Nephron progenitor cell (in vitro differentiated cells): ENCODE measurements around the gene MYO1H.
A peak's percentile ranks its signal among the peaks of the same experiment; 100 is the strongest.
"Not testable (repeated sequence)": the region's sequence is repeated elsewhere in the genome, so short reads cannot be mapped to it uniquely, and the experiment has no call there.

Experiments used
- DNase-seq: peaks from one replicate; pipeline ENCODE4 v3.0.0; 2021
- H3K27ac Mint-ChIP-seq: 2 replicates; pipeline ENCODE4 v1.8.0; 2021; ENCODE audit warnings: mild to moderate bottlenecking, moderate library complexity, mixed read lengths
- H3K27me3 Mint-ChIP-seq: 2 replicates; pipeline ENCODE4 v1.8.0; 2021; ENCODE audit warnings: mild to moderate bottlenecking, low read depth, mixed read lengths; ENCODE audit not compliant: poor library complexity
- H3K36me3 Mint-ChIP-seq: 2 replicates; pipeline ENCODE4 v1.8.0; 2021; ENCODE audit warnings: low read depth, mixed read lengths
- H3K4me1 Mint-ChIP-seq: 2 replicates; pipeline ENCODE4 v1.8.0; 2021; ENCODE audit warnings: mixed read lengths
- H3K4me3 Mint-ChIP-seq: 2 replicates; pipeline ENCODE4 v1.8.0; 2021; ENCODE audit warnings: mild to moderate bottlenecking, moderate library complexity, mixed read lengths
- H3K9me3 Mint-ChIP-seq: 2 replicates; pipeline ENCODE4 v1.8.0; 2021; ENCODE audit warnings: mild to moderate bottlenecking, moderate library complexity, mixed read lengths
- TF ChIP-seq, protein P1 (sequence below): fragments of 200-600 bp; sonication (generic); IDR thresholded peaks from 2 replicates; pipeline ENCODE4 v1.5.0; 2021; ENCODE audit warnings: antibody characterized with exemption

MYO1H gene

DNA sequence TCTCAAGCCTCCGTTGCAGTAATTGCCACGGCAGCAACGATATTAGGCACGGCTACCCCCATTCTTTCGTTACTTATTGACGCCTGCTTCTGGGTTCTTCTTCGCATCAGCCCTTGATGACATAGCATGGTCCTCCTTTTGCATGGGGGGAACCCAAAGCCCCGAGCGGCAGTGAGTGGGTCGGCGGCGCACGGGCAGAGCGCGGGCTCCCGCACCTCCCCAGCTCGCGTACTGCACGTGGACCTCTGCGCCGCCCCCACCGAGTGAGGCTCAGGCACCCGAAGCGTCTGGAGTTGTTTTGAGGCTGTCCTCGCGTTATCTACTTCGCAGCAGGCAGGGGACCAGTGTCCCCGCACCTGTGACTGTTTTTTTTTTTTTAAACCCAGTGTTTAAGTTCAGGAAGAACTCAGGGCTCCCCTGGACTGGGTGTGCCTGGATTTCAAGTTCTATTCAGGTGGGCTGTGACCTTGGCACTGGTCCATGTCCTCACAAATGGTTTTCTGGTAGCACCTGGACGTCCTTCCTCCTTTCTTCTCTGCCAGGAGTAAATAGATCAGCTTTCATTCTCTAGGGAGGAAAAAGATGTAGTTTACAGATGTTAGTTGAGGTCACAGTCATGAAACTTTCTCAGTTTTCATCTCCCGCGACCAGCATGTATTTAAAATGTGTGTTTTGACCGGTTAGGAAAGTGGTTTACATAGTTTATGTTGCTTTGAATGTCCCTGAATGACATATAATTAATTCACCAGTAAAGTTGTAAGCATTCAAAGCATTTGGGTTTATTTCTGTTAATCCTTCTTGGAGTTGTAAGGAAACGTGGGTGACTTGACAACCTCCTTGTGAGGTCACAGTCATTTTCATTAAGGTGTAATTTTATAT, 37.2 kb upstream of the MYO1H start:
- Mint-ChIP-seq H3K9me3 (no peaks in the 10 kb centered on the region), H3K27ac (no peak overlapping the region), H3K4me1 (peaks cover 18% of the 10 kb centered on the region), H3K27me3 (peaks cover 97% of the 10 kb centered on the region), H3K4me3 (peak overlapping the region; percentile 80), H3K36me3 (no peaks in the 10 kb centered on the region)
- TF ChIP-seq, protein P1, sequence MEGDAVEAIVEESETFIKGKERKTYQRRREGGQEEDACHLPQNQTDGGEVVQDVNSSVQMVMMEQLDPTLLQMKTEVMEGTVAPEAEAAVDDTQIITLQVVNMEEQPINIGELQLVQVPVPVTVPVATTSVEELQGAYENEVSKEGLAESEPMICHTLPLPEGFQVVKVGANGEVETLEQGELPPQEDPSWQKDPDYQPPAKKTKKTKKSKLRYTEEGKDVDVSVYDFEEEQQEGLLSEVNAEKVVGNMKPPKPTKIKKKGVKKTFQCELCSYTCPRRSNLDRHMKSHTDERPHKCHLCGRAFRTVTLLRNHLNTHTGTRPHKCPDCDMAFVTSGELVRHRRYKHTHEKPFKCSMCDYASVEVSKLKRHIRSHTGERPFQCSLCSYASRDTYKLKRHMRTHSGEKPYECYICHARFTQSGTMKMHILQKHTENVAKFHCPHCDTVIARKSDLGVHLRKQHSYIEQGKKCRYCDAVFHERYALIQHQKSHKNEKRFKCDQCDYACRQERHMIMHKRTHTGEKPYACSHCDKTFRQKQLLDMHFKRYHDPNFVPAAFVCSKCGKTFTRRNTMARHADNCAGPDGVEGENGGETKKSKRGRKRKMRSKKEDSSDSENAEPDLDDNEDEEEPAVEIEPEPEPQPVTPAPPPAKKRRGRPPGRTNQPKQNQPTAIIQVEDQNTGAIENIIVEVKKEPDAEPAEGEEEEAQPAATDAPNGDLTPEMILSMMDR = no peak
- DNase-seq = peak; percentile 43

DNA sequence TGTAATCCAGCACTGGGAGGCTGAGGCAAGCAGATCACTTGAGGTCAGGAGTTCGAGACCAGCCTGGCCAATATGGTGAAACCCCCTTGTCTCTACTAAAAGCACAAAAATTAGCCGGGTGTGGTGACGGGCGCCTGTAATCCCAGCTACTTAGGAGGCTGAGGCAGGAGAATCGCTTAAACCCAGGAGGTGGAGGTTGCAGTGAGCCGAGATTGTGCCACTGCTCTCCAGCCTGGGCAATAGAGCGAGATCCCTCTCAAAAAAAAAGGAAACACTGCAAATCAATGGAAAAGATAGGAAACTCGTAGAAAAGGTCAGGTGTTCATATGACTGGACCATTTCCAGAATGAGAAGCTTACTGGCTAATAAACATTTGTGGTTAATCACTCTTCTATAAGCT, 26.4 kb upstream of the MYO1H start:
- H3K9me3 Mint-ChIP-seq, H3K36me3 Mint-ChIP-seq, H3K4me1 Mint-ChIP-seq, H3K4me3 Mint-ChIP-seq, DNase-seq, H3K27ac Mint-ChIP-seq: not testable (repeated sequence)
- H3K27me3 Mint-ChIP-seq = peaks cover 69% of the 10 kb centered on the region

DNA sequence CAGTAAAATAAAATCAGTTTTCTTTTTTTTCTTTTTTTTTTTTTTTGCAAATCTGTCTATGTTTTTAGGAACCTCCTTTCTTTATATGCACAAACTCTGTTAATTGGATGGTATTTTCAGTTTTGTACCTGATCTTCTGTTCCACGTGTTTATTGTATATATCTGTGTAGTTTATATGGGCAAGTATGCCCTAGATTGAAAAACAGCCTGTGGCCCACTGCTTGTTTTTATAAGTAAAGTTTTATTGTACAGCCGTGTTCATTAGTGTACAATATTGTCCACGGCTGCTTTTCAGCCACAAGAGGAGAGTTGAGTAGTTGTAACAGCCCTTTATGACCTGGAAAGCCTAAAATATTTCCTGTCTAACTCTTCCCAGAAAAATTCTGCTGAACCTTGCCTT, 18.7 kb upstream of the MYO1H start:
- no peak overlapping the region for H3K4me3 Mint-ChIP-seq
- H3K27me3 Mint-ChIP-seq = peaks cover 30% of the 10 kb centered on the region
- peaks cover 29% of the 10 kb centered on the region for H3K4me1 Mint-ChIP-seq
- H3K27ac Mint-ChIP-seq = no peak overlapping the region
- no peaks in the 10 kb centered on the region for H3K9me3 Mint-ChIP-seq
- DNase-seq = no peak
- TF ChIP-seq, protein P1 = no peak
- H3K36me3 Mint-ChIP-seq = no peaks in the 10 kb centered on the region

DNA sequence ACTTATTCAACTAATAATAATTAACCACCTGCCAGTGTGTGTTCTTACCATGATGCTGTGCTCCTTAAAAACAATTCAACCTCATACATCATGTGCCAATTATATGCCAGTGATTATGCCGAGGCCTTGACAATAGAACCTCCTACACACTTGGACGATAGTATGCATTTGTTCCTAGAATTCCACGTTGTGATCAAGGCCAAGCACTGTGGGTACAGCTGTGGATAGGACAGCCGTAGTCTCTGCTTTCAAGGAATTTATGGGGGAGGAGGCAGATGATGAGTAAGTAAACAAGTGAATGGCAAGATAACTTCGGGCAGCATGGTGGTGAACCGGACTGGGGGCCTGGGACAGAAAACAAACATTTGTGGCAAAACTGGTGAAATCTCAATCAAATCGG, 18.0 kb upstream of the MYO1H start:
- Mint-ChIP-seq H3K9me3 (no peaks in the 10 kb centered on the region), H3K4me3 (no peak overlapping the region), H3K36me3 (no peaks in the 10 kb centered on the region), H3K27me3 (peaks cover 23% of the 10 kb centered on the region), H3K27ac (no peak overlapping the region), H3K4me1 (peaks cover 29% of the 10 kb centered on the region)
- no peak for DNase-seq
- TF ChIP-seq, protein P1 = no peak

DNA sequence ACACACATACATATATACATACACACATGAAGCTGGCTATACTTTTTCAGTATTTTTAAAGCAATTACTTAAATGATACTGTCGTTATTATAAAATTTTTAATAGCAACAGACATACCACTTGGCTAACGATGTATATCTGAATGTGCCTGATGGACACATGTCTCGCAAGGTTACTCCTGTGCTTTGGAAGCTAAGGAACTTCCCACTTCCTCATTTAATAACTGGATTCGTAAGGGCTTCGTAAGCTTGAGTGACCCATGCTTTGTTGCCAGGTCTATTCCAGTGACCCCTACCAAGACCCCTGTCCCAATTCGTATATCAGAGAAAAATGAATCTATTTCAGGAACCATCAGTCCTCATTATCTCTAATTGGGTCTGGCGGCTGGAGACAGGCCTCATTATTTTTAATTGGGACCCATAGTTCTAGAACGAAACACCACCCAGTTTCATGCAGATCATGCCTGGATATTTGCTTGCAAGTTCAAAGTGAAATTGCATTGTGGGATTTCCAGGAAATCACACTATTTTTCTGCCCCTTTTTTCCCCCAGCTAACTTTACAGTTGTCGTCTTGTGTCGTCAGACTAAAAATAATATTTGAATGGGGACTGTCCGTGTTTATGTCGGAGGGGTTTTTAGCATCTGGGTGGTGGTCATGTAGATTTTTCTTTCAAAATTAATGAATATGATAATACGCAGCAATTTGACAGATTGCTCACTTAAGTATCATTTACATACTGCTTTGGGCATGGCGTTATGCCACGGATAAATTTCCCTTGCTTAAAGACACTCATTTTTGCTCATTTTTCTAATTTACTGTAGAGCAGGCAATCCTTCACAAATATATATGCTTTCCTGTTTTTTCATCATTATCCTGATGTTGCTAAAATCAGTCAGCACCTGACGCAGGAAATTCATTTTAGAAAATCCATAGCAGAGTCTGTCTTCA, 17.1 kb upstream of the MYO1H start:
- H3K36me3 Mint-ChIP-seq = no peaks in the 10 kb centered on the region
- H3K27me3 Mint-ChIP-seq = peaks cover 24% of the 10 kb centered on the region

More for the DNA sequence above, 17.1 kb upstream of the MYO1H start:
- Mint-ChIP-seq H3K27ac (no peak overlapping the region), H3K9me3 (no peaks in the 10 kb centered on the region), H3K4me3 (no peak overlapping the region), H3K4me1 (peaks cover 29% of the 10 kb centered on the region)
- TF ChIP-seq, protein P1 = no peak
- no peak for DNase-seq
